HG03175 (cell line): Measurements from ENCODE around the gene SLC25A29.
"Not testable (repeated sequence)": the region's sequence is repeated elsewhere in the genome, so short reads cannot be mapped to it uniquely, and the experiment has no call there.

Experiments used
- ATAC-seq: cut with Tn5 transposase; IDR thresholded peaks from one replicate; pipeline ENCODE4 v1.9.1; 2021; ENCODE audit warnings: mild to moderate bottlenecking, moderate library complexity; ENCODE audit not compliant: unreplicated experiment

The SLC25A29 gene, protein sequence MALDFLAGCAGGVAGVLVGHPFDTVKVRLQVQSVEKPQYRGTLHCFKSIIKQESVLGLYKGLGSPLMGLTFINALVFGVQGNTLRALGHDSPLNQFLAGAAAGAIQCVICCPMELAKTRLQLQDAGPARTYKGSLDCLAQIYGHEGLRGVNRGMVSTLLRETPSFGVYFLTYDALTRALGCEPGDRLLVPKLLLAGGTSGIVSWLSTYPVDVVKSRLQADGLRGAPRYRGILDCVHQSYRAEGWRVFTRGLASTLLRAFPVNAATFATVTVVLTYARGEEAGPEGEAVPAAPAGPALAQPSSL

DNA sequence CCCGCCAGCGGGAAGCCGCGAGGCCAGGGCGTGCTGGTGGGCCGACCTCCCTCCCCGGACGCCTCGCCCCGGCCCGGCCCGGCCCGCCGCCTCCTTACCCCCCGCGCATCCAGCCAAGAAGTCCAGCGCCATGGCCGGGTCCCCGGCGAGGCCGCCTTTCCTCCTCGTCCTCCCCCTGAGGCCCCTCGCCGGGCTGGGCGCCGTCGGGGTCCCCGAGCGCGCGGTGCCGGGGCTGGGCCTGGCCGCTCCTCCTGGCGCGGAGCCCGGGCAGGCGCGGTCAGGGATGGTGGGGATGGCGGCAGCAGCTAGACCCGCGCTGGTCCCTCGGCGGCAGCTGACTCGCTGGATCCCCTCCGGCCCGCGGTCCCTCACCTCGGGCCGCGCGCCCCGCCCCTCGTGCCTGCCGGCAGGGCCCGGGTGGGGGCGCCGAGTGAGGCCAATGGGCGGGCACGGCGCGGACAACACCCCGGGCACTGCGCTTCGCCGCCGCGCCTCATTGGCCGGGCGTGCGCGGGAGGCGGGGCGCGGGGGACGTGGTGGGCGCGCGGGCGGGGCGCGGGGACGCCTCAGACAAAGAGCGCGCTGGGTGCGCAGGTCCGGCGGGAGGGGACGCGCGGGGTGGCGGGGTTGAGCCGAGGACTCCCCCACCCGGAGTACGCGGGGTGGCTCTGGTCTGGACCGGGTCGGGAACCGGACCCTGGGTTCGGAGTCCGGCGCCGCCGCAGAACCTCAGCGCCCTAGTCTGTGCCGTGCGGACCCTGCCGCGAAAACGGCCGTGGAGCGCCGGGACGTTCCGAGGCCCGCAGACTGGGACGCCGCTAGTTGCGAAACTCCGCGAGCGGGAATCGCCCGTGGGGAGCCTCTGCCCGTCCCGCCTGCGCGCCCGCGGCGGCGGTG is at the start of gene SLC25A29:
SLC25A29 (minus strand) TSS at position 344 of the 897 bp plus-strand sequence; CDS start at position 132, 212 bp downstream.
- peak; percentile 88 for ATAC-seq

DNA sequence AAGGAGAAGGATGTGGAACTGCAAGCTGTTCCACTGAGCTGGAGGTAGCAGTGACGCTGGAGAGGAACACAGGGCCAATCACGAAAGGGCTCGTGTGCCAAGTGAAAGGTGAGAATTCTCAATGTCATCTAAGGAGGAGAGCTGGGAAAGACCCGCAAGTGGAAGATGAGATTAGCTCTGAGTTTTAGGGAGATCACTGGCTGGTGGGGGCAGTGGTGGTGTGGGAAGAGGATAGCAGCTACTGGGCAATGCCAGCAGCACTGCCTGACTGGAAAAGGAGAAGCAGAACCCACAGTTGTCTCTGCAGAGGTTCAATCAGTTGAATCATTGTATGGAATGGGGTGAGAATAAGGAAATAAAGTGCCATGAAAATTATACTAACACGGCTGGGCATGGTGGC is 44.7 kb upstream of the SLC25A29 start:
- ATAC-seq = no peak

DNA sequence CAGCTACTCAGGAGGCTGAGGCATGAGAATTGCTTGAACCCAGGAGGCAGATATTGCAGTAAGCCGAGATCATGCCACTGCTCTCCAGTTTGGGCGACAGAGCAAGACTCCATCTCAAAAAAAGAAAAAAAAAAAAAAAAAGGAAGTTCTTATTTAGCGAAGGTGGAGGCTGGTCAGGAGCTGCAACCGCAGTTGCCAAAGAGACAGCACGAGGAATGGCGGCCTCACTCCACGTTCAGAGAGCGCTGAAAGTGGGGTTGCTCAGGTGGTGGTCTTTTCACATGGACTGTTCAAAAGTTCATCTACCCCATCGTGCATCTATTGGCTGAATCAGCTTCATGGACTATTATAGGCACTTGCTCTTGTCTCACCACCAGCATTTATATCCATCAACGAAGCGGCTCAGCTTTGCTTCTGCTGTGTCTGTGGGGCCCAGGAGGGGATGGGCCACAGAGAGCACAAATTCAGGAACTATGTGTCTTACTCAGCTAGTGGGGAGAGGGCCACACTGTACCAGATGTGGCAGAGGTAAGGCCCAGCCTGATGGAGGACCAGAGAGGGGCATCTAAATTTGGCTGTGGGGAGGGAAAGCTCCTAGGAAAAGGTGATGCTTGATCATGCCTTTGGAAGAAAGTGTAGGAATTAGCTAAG is 44.2 kb upstream of the SLC25A29 start:
- ATAC-seq = no peak

DNA sequence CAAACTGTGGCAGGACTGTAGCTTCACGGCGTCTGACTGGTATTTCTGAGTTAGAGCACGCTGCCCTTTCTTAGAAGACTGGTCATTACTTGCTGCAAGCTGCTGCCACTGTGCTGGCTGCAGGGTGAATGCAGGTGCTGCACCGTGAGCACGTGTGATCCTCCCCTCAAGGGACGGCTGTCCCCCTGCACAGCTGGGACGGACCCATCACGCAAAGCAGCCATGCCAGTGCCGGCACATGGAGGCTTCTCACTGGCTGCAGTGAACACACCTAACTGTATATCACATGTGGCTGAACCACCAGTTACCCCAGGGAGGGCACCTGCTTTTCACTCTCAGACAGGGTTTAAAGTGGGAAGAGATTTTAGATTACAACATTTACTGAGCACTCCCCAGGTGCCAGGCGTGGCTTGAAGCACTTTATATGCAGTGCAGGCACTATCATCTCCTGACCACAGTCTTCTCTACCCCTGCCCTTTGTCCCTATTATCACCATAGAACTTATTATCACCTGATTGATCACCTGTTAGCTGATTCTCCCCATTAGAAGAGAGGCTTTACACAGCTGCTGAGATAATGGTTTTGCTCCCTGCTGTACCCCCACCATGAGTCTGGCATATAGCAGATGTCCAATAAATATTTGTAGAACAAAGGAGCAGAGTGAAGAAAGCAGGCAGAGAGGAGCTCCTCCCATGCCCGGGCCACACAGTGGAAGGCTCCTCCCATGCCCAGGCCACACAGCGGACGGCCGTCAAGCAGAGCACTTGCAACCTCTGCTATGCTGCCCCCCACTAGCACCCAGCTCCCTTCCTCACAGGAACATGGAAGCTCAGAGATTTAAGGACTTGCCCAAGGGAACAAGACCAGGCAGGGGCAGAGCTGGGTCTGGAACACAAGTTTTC is 42.8 kb upstream of the SLC25A29 start:
- no peak for ATAC-seq

DNA sequence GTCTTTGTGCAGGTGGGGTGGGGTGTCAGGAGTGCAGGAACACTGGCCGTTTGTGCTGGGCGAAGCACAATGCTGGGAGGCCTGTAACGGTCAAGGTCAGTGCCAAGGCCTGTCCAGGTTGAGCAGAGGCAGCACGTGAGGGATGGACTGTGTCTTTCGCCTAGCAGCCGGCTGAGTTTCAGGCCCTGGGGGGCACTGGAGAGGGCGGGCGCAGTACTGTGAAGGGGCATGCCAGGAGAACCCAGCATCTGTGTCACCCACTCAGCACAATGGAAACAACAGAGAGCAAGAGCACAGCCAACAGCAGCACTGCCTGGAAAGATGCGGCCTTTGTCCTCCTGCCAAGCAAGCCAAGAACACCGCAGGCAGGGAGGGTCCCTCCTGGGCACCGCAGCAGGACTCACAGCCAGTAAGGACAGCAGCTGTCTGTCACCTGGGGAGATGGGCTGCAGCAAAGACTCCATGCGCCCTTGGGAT is 42.0 kb upstream of the SLC25A29 start:
- ATAC-seq = no peak

DNA sequence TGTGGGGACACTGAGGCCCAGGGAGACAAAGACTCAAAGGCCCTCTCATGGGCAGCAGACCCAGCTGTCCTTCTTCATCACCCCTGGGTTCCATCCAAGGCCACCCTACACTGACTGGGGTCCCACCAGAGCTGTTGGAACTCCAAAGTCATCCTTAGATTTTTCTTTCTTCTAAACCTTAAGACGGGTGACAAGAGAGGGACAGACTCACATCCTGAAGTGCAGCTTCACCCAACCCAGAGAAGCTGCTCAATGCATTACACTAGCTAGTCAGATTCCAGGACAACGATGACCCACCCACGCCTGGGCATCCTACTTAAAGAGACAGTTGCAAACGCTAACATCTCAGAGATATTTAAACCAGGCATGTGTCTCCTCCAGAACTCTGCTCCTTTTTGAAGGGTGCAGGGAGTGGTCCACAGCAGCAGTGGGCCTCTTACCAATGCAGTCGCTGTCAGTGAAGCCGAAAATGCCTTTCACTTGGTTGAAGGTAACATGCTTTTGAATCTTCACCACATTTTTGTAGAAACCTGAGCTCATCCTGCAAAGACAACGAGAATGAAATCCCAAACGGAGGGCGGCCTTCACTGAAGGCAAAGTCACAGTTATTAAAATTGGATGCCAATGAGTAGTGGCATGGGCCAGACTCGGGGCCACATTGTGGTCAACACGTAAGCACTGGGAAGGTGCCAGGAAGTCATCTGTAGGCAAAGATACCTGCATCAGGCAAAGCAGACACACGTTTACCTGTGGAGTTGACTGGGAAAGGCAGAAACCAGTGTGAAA is 40.3 kb upstream of the SLC25A29 start:
- no peak for ATAC-seq

DNA sequence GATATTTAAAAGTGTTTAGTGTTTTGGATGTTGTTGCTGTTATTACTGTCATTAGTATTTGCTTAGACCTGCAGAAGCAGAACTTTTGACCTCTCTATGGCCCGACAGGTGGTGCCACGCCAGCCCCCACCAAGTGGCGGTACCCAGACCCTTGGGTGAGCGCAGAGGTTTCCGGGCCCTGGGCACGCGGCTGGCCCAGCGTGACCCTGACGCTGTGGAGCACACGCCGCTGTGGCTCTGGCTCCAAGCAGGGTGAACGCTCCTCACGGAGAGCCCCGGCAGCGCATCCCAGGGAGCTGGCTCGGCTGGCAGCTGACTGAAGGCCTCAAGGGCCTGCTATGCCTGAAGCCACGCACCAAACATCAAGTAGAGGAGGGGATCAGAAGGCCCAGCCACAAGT is 39.5 kb upstream of the SLC25A29 start:
- no peak for ATAC-seq

DNA sequence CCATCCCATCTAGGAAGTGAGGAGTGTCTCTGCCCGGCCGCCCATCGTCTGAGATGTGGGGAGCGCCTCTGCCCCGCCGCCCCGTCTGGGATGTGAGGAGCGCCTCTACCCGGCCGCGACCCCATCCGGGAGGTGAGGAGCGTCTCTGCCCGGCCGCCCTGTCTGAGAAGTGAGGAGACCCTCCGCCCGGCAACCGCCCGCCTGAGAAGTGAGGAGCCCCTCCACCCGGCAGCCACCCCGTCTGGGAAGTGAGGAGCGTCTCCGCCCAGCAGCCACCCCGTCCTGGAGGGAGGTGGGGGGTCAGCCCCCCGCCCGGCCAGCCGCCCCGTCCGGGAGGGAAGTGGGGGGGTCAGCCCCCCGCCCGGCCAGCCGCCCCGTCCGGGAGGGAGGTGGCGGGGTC is 38.4 kb upstream of the SLC25A29 start:
- not testable (repeated sequence) for ATAC-seq

DNA sequence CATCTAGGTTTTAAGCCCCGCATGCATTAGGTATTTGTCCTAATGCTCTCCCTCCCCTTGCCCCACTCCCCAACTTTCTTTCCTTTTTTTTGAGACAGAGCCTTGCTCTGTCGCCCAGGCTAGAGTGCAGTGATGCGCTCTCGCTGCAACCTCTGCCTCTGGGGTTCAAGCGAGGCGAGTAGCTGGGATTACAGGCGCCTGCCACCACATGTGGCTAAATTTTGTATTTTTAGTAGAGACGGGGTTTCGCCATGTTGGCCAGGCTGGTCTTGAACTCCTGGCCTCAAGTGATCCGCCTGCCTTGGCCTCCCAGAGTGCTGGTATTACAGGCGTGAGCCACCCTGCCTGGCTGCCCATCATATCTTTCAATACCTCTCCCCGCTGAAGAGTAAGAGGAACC is 36.6 kb upstream of the SLC25A29 start:
- ATAC-seq = not testable (repeated sequence)

DNA sequence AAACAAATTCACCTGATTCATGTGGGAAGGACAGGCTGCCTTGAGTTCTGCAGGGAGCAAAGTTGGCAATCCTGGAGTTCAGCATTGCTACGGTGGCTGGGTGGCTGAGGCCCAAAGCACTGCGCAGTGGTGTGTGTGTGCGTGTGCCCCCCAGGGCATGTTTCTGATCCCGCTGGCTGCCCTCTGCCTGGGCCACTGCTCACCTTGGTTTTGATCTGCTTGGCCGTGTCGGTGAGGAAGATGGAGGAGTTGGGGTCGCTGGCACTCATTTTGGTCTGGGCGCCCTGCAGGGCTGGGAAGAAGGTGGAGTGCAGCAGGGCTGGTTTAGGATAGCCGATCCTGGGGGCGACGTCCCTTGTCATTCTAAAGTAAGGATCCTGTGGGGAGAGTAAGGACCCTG is 36.0 kb upstream of the SLC25A29 start:
- no peak for ATAC-seq

DNA sequence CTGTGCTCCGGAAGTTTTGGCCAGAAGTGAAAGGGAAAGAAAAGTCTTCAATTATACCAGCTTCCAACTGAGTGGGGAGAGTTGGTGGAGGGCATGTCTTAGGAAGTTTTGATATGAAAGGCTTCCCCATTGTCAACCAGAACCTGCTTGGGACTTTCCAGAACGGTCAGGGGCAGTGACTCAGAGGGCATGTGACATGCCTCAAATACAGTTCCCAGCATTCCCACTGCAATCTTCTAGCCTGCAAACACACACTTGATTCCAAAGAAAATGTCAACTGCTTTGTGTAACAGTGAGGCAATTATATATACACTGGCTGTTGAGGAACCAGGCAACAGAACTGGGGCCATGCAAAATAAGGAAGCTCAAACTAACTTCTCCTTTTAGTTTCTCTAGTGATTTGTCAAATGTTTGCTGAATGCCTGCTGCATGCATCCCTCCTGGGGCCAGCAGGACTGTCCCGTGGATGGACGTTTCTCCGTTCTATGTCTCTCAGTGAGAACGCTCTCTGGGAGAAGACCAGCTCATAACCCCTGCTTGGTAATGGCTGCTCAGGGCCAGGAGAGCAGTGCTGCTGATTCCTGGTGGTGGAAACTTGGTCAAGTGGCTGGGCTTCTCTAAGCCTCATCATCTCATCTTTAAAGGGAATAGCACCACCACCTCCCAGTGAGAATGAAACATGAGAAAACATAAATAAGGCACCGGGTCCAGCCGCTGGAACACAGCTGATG is 35.2 kb upstream of the SLC25A29 start:
- peak; percentile 55 for ATAC-seq

DNA sequence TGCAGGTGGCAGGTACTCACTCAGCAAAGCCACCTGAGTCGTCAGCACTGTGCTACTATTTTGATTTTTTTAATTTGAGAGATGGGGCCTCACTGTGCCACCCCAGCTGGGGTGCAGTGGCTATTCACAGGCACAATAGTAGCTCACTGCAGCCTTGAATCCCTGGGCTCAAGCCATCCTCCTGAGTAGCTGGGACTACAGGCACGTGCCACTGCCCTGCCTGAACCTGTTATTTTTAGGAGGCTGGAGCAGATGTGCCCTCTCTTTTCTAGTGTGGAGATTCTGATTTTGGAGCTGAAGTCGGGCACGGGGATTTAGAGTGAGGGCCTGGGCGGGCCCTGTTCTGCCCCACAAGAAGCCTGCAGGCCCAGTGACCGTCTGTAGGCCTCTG is 34.2 kb upstream of the SLC25A29 start:
- no peak for ATAC-seq

DNA sequence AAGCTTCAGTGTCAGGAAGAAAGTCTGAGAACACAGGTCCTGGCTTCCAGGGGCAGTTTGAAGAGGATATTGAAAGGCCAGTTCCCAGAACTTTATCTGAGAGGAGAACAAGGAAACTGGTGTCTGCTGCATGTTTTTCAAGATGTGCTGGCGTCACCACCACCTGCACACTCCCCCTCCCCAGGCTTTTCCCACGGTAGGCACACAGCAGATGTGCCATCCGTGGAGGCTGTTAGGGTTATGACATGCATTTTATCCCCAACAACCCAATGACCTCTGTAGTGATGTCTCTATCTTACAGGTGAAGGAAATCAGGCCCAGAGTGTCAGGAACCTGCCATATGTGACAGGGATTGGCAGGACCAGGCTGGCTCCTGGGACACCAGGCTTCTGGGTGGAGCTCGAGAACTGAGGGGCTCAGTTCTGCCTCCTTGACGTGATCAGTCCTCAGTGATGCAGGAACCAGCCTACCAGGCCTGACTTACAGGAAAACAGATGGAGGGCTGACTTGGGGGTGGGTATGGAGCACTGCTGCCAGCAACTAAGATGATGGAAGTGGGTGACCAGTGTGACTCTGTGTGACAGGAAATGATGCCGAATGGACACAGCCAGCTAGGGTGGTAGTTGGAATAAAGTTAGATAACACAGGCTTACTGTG is 33.6 kb upstream of the SLC25A29 start:
- no peak for ATAC-seq

DNA sequence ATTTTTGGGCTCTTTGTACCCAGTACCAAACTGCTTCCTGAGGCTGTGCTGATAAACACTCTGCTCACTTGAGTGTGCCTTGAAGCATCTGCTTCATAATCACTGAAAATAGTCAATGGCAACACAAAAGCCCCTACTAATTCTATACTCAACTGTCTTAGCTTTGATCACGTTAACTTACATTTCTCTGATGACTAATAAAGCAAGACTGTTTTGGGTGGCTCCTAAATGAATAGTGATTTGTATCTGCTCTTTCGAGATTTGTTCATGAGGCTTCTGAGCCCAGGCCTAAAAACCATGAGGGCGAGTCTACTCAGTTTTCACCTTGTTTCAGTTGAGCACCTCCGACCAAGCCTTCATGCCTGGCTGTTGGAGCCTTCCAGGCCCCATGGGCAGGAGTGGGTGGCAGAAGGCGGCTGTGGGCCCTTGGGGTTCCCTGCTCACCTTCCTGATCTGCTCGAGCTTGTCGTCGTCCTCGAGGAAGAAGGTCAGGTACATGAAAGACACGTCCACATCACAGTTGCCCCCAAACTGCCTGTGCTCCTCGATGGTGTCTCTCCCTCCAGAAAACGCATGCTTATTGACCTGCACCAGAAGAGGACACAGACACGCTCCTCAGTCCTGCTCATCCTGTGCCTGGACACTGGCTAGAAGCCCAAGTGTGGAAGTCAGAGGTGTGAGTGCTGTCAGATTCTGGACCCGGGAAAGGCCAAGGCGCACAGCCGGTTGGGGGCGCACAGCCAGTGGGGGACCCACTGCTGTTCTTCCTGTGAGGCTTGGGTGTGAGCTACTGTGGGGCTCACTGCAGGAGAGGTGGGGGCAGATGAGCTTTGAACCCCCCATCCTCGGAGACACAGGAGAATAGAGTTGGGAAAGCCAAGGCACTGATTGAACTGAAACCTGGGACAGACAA is 30.6 kb upstream of the SLC25A29 start:
- ATAC-seq = no peak

DNA sequence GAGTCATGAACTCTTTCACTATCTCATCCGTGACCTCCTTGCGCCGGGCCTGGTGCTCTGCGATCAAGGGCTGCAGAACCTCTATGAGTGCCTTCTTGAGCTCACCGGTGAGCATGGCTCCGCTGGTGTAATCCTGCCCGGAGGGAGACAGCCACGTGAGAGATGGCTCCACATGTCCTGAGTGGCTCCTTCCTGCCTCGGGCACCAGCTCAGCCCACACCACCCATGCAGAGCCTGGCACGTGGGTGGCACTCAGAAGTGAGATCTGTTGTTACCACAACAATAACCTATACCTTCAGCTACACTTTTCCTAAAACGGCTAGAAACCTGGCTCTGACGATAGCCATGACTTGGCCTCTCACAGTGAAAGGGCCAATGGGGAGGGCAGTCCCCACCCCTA is 28.7 kb upstream of the SLC25A29 start:
- no peak for ATAC-seq

DNA sequence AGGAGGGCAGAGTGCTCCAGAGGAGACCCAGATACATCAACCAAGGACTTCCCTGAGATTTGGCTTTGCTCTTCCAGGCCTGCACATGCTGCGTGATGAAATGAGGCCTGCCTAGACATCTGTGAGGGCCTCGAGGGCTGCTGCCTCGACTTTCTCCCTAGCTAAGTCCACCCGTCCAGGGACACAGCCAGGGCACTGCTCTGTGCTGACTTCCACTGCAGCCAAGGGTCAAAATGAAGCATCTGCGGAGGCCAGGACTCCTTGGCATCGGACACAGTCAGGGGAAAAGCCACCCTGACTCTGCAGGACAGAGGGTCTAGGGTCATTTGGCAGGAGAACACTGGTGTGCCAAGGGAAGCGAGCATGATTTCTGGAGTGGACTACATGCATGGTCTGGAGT is 27.6 kb upstream of the SLC25A29 start:
- no peak for ATAC-seq

DNA sequence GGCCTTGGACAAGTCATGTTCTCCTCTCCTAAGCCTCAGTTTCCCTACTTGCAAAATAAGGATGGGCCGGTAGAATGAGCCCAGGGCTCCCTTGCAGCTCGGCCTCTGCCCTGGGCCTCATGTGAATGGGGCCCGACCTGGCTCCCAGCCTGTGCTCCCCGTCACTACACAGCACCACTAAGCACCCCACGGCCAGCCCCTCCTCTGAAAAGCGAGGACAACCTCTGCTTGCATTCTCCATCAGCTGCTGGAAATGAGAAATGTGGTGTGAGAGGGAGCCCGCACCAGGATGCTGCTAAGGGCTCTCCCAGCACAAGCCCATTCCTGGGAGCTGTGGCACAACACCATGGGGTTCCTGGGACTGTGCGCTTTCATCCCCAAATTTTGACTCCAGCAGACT is 27.1 kb upstream of the SLC25A29 start:
- ATAC-seq = no peak
